GM12878 (cell line): ENCODE data around the gene NEK10. TPM values are rescaled to one million over a fixed set of nuclear protein-coding genes. Genes with fewer than 3 reads are reported as not detected.
"Not testable (repeated sequence)": the region's sequence is repeated elsewhere in the genome, so short reads cannot be mapped to it uniquely, and the experiment has no call there.

Source experiments
- ATAC-seq: fragments of 200-7000 bp; cut with Tn5 transposase; 3 replicates; pipeline ENCODE4 v1.9.1; 2020; ENCODE audit warnings: mild to moderate bottlenecking, moderate library complexity
- BruUV-seq: library from RNA; stranded (reverse); fragments of 400-500 nt; replicated peaks from 2 replicates; lab custom pipeline; 2021; lab: Mats Ljungman, UMichigan
- CTCF ChIA-PET: fragments of 300-600 bp; sonication (Branson Sonifier 250); formaldehyde crosslinking; extraction: SDS; loops from one replicate; lab custom pipeline; 2021; ENCODE audit warnings: inconsistent platforms; lab: Yijun Ruan, JAX
- POLR2A ChIA-PET: fragments of 350-600 bp; formaldehyde crosslinking; extraction: SDS; loops from one replicate; lab custom pipeline; 2021; ENCODE audit warnings: inconsistent platforms; lab: Charles Lee
- RAD21 ChIA-PET: fragments of 300-600 bp; sonication (Branson Sonifier 250); formaldehyde crosslinking; loops from one replicate; lab custom pipeline; 2023; ENCODE audit warnings: antibody characterized with exemption; ENCODE audit not compliant: unreplicated experiment; lab: Charles Lee
- SMC1A ChIA-PET: fragments of 300-600 bp; sonication (Branson Sonifier 250); formaldehyde crosslinking; loops from one replicate; lab custom pipeline; 2023; ENCODE audit not compliant: unreplicated experiment, uncharacterized antibody; lab: Charles Lee
- DNase-seq: peaks from one replicate; pipeline ENCODE4 v3.0.0-alpha.2; 2011; ENCODE audit warnings: low read depth, low spot score
- FAIRE-seq: peaks from 3 replicates; lab custom pipeline; 2011; peaks lifted over from hg19 to GRCh38; lab: Jason Lieb, UNC
- H2AFZ ChIP-seq: 2 replicates; pipeline ENCODE4 v1.6.0; 2011; ENCODE audit warnings: low read depth, low read length, control low read depth; ENCODE audit not compliant: control insufficient read depth
- H3K27ac ChIP-seq: 2 replicates; pipeline ENCODE4 v1.5.1; 2011; ENCODE audit warnings: control low read depth; ENCODE audit not compliant: control insufficient read depth, insufficient read depth
- H3K27me3 ChIP-seq, 2 experiments: replicated peaks in 1 of 2; 2 replicates each; pipeline versions ENCODE4 v1.6.0 to v1.6.1; 2011; ENCODE audit warnings: low read length in 1 of 2; ENCODE audit not compliant: control insufficient read depth in 2 of 2, insufficient read depth in 2 of 2
- H3K36me3 ChIP-seq, 2 experiments: 2 replicates each; pipeline ENCODE4 v1.5.1; 2011; ENCODE audit warnings: low read length in 1 of 2; ENCODE audit not compliant: control insufficient read depth in 2 of 2, insufficient read depth in 2 of 2
- H3K4me1 ChIP-seq: 2 replicates; pipeline ENCODE4 v1.6.1; 2011; ENCODE audit warnings: mild to moderate bottlenecking, low read length, moderate library complexity, mixed read lengths; ENCODE audit not compliant: control insufficient read depth, insufficient read depth
- H3K4me2 ChIP-seq: 2 replicates; pipeline ENCODE4 v1.6.0; 2011; ENCODE audit warnings: control low read depth; ENCODE audit not compliant: control insufficient read depth, insufficient read depth
- H3K4me3 ChIP-seq: fragments of 200-600 bp; sonication (generic); 2 replicates; pipeline ENCODE4 v1.5.1; 2016
- H3K79me2 ChIP-seq: 2 replicates; pipeline ENCODE4 v1.6.0; 2011; ENCODE audit warnings: low read length; ENCODE audit not compliant: control insufficient read depth, insufficient read depth
- H3K9ac ChIP-seq: 2 replicates; pipeline ENCODE4 v1.8.0; 2011; ENCODE audit warnings: low read length, control low read depth, mixed read lengths; ENCODE audit not compliant: control insufficient read depth, insufficient read depth
- H3K9me3 ChIP-seq: replicated peaks from 3 replicates; pipeline ENCODE4 v1.5.1; 2011; ENCODE audit warnings: mild to moderate bottlenecking, low read length; ENCODE audit not compliant: control insufficient read depth, insufficient read depth
- H4K20me1 ChIP-seq: 2 replicates; pipeline ENCODE4 v1.6.0; 2011; ENCODE audit not compliant: control insufficient read depth, insufficient read depth
- HDGF ChIP-seq: fragments of 450-650 bp; IDR thresholded peaks from 2 replicates; pipeline ENCODE4 v1.6.1; 2016; ENCODE audit warnings: antibody characterized with exemption
- NFIC ChIP-seq: IDR thresholded peaks from 2 replicates; pipeline ENCODE4 v1.6.1; 2012; ENCODE audit warnings: low read depth, mild to moderate bottlenecking, inconsistent platforms, low read length, moderate library complexity
- SRF ChIP-seq, 2 experiments: IDR thresholded peaks; 2 replicates each; pipeline ENCODE4 v1.6.1; 2011; ENCODE audit warnings: low read depth in 2 of 2, low read length in 2 of 2, mild to moderate bottlenecking in 1 of 2, moderate library complexity in 1 of 2
- WGBS: methylation state at CpG from one replicate; pipeline ENCODE4 v1.1.6; 2016; ENCODE audit warnings: low lambda C conversion rate; ENCODE audit not compliant: insufficient replicate concordance, insufficient coverage; ENCODE audit errors: missing lambda C conversion rate; 5-methylcytosine and 5-hydroxymethylcytosine counted together
- in situ Hi-C: fragments of 300-500 bp; cut with MboI; formaldehyde crosslinking; loops from 9 replicates; pipeline ENCODE4 v1.14.3; 2018; ENCODE audit warnings: mixed read lengths
- intact Hi-C: fragments of 100-400 bp; cut with micrococcal nuclease; formaldehyde crosslinking; loops from one replicate; pipeline ENCODE4 v1.14.2; 2022; ENCODE audit not compliant: unreplicated experiment
- polyA plus RNA-seq, 11 experiments: library from polyadenylated mRNA; depleted of rRNA in 4 of 11; unstranded in 6 of 11; stranded (reverse) in 5 of 11; fragments of >200 nt; fragmentation: Nextera tagmentation in 4 of 11; fragmentation: Illumina TruSeq in 1 of 11; extraction: Ambion mirVana in 4 of 11; extraction: Trizol in 1 of 11; gene quantifications; 1 replicate in 1 of 11; 2 replicates in 10 of 11; pipeline versions ENCODE4 v1.2.1 to v1.2.3, GENCODE V29; 2011 to 2016; ENCODE audit warnings: inconsistent platforms in 2 of 11, missing spikeins in 2 of 11, low read depth in 1 of 11
- total RNA-seq, 4 experiments: library from RNA; depleted of rRNA in 3 of 4; stranded (reverse); fragments of >200 nt in 3 of 4; fragmentation: Illumina TruSeq in 1 of 4; extraction: Trizol in 1 of 4; gene quantifications; 2 replicates each; pipeline versions ENCODE4 v1.2.1 to v1.2.3, GENCODE V29; 2013 to 2021
- TF ChIP-seq, protein P1 (sequence below): fragments of 450-650 bp; IDR thresholded peaks from 2 replicates; pipeline ENCODE4 v1.6.1; 2016; ENCODE audit warnings: mild to moderate bottlenecking
- TF ChIP-seq, protein P2 (sequence below), 3 experiments: IDR thresholded peaks in 2 of 3; conservative IDR thresholded peaks in 1 of 3; 2 replicates each; pipeline ENCODE4 v1.5.1; 2011; ENCODE audit warnings: low read depth in 3 of 3, low read length in 3 of 3, mild to moderate bottlenecking in 3 of 3, control low read depth in 2 of 3, moderate library complexity in 2 of 3, inconsistent platforms in 1 of 3, mixed read lengths in 1 of 3; ENCODE audit not compliant: control insufficient read depth in 2 of 3, insufficient read depth in 1 of 3; ENCODE audit errors: extremely low read depth in 1 of 3

NEK10 gene
- total and polyA plus RNA-seq, 10 of the 15 experiments (the other 5 are each of a cell fraction or from before 2014, with no cell fraction given): 0.06 to 0.40 (median 0.16) TPM; not detected in 2

GRCh38 chr3:27392414-27392813 lies 23.2 kb upstream of the NEK10 start:
- H4K20me1 ChIP-seq, H3K9ac ChIP-seq, FAIRE-seq, H3K27me3 ChIP-seq, H3K4me3 ChIP-seq, BruUV-seq, H3K79me2 ChIP-seq, H3K4me2 ChIP-seq, H3K36me3 ChIP-seq, H3K9me3 ChIP-seq, H3K4me1 ChIP-seq, DNase-seq, in situ Hi-C loops, intact Hi-C loops, ATAC-seq, H2AFZ ChIP-seq: not testable (repeated sequence)
- SMC1A ChIA-PET: interaction anchor here (0.7 to 1.6 kb wide), 11 partner anchors 9 to 137 kb away, joined by 3 to 7 read pairs (median 4); no protein-coding TSS in a partner anchor
- TF ChIP-seq HDGF (0 out of 2 replicates have a peak, but pooled peaks have one; percentile 32), NFIC (0 out of 2 replicates have a peak, but pooled peaks have one; percentile 2)
- TF ChIP-seq, protein P1, sequence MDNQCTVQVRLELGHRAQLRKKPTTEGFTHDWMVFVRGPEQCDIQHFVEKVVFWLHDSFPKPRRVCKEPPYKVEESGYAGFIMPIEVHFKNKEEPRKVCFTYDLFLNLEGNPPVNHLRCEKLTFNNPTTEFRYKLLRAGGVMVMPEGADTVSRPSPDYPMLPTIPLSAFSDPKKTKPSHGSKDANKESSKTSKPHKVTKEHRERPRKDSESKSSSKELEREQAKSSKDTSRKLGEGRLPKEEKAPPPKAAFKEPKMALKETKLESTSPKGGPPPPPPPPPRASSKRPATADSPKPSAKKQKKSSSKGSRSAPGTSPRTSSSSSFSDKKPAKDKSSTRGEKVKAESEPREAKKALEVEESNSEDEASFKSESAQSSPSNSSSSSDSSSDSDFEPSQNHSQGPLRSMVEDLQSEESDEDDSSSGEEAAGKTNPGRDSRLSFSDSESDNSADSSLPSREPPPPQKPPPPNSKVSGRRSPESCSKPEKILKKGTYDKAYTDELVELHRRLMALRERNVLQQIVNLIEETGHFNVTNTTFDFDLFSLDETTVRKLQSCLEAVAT: peak; percentile 93
- CTCF ChIA-PET: interaction anchor here (0.8 kb wide), 1 partner anchor 74 kb away, joined by 6 read pairs; no protein-coding TSS in a partner anchor
- RAD21 ChIA-PET: interaction anchor here (0.6 to 1.4 kb wide), 6 partner anchors 34 to 288 kb away, joined by 3 to 12 read pairs (median 4); partner anchors contain the start of gene SLC4A7
- H3K27ac ChIP-seq: peak overlapping the region; percentile 24; the same call in 1 of the 2 replicates
- 97% methylated on average over 10 of the region's 10 CpGs for WGBS
- POLR2A ChIA-PET: interaction anchor here (0.6 to 1.1 kb wide), 4 partner anchors 25 to 248 kb away, joined by 3 to 4 read pairs (median 3); no protein-coding TSS in a partner anchor

GRCh38 chr3:27391796-27392195 lies 22.6 kb upstream of the NEK10 start:
- intact Hi-C loops: no loop called here
- CTCF ChIA-PET: interaction anchor here (1.2 kb wide), 1 partner anchor 34 kb away, joined by 3 read pairs; no protein-coding TSS in a partner anchor

More at GRCh38 chr3:27391796-27392195, 22.6 kb upstream of the NEK10 start:
- SMC1A ChIA-PET: interaction anchor here (1.2 kb wide), 1 partner anchor 42 kb away, joined by 4 read pairs; no protein-coding TSS in a partner anchor
- Histone ChIP-seq H3K27me3 (no peaks in the 10 kb centered on the region), H3K4me3 (no peak overlapping the region), H4K20me1 (no peaks in the 10 kb centered on the region), H2AFZ (no peak overlapping the region), H3K4me2 (no peak overlapping the region), H3K9ac (no peak overlapping the region), H3K36me3 (peaks cover 0 to 6% of the 10 kb centered on the region in 2 experiments; a peak in 1 of 4 replicates), H3K4me1 (no peaks in the 10 kb centered on the region), H3K9me3 (no peaks in the 10 kb centered on the region), H3K79me2 (no peaks in the 10 kb centered on the region), H3K27ac (no peak overlapping the region)
- 0 out of 4 replicates have a peak, but pooled peaks of 1 of the 2 experiments have one; percentile 16 for TF ChIP-seq SRF (IDR thresholded peaks at IDR 0.05; ENCODE audit: low read depth in 2 of 2, low read length in 2 of 2)
- TF ChIP-seq, protein P2, sequence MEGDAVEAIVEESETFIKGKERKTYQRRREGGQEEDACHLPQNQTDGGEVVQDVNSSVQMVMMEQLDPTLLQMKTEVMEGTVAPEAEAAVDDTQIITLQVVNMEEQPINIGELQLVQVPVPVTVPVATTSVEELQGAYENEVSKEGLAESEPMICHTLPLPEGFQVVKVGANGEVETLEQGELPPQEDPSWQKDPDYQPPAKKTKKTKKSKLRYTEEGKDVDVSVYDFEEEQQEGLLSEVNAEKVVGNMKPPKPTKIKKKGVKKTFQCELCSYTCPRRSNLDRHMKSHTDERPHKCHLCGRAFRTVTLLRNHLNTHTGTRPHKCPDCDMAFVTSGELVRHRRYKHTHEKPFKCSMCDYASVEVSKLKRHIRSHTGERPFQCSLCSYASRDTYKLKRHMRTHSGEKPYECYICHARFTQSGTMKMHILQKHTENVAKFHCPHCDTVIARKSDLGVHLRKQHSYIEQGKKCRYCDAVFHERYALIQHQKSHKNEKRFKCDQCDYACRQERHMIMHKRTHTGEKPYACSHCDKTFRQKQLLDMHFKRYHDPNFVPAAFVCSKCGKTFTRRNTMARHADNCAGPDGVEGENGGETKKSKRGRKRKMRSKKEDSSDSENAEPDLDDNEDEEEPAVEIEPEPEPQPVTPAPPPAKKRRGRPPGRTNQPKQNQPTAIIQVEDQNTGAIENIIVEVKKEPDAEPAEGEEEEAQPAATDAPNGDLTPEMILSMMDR (IDR thresholded peaks at IDR 0.05 in 2 of 3, conservative IDR thresholded peaks at IDR 0.05 in 1 of 3; ENCODE audit: control insufficient read depth in 2 of 3, extremely low read depth in 1 of 3, insufficient read depth in 1 of 3, low read depth in 3 of 3, low read length in 3 of 3): no peak
- in situ Hi-C loops: no loop called here
- DNase-seq (no peak), FAIRE-seq (no peak), ATAC-seq (no peak; the same call in 2 of the 3 replicates)
- RAD21 ChIA-PET: interaction anchor here (1.4 kb wide), 1 partner anchor 34 kb away, joined by 12 read pairs; no protein-coding TSS in a partner anchor
- BruUV-seq: no TSS peak
- WGBS: 44% methylated on average over 1 of the region's 1 CpG
- POLR2A ChIA-PET: no interaction called here
